Measurements from ENCODE around the gene ZNF292. TPM values are rescaled to one million over a fixed set of nuclear protein-coding genes. Genes with fewer than 3 reads are reported as not detected.
"Not testable (repeated sequence)": the region's sequence is repeated elsewhere in the genome, so short reads cannot be mapped to it uniquely, and the experiment has no call there.

Gene ZNF292
- polyA plus RNA-seq, 3 donors: 36.4 to 43.8 (median 36.5) TPM

- DNase-seq: no peak
These were observed 748 bp upstream of the ZNF292 start for GRCh38 chr6:87154641-87154992.

DNA sequence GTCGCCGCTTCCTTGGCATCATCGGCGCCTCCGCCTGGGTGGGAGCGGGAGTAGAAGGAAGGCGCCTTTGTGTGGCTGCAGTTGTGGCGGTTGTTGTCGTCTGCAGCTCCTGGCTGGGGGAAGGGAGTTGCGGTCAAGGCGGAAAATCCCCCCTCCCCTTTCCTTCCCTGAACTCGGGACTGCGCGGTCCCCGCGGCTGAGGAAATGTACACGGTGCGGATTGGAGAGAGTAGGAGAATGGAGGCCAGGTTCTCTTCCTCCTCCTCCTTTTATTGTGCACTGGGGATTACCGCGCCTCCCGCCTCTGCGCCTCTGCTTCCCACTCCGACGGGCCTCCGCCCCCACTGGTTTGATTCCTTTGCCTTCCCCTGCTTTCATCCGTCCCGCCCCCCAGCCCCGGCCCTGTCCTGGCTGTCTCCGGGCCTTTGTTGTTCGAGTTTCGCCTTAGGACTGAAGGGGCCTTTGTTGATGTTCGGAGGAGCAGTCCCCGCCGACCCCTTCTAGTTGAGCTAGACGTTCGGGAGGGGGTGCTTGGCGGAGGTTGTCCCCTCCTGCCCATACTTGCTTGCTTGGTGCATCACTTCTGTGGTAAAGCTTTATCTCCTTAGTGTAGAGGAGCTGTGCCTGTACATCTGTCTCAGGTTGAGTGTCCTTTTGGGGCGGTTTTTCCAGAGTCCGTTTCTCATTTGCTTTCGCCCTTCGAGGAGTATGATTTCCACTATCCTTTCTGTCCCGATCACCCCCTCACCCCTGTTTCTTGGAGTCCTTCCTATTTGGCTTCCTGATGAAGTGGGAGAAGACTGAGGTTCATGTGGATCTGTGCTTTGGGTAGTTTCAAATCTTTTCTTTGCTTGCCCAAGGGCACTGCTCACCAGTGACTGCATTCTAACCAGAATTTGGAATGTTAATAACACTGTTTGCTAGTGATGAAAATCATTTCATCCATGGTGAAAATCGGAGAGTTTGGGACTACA lies 764 bp downstream of the ZNF292 start:
- DNase-seq: peak; percentile 55

DNA sequence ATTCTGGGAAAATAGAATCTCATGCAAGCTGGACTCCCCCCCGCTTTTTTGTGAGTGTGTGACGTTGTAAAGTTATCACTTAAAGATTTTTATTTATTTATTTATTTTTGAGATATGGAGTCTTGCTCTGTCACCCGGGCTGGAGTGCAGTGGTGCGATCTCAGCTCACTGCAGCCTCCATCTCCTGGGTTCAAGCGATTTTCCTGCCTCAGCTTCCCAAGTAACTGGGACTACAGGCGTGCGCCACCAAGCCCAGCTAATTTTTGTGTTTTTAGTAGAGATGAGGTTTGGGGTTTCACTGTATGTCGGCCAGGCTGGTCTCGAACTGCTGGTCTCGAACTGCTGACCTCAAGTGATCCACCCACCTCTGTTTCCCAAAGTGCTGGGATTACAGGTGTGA lies 2.2 kb downstream of the ZNF292 start:
- not testable (repeated sequence) for DNase-seq

GRCh38 chr6:87161299-87161698 lies 5.9 kb downstream of the ZNF292 start:
- DNase-seq: no peak

DNA sequence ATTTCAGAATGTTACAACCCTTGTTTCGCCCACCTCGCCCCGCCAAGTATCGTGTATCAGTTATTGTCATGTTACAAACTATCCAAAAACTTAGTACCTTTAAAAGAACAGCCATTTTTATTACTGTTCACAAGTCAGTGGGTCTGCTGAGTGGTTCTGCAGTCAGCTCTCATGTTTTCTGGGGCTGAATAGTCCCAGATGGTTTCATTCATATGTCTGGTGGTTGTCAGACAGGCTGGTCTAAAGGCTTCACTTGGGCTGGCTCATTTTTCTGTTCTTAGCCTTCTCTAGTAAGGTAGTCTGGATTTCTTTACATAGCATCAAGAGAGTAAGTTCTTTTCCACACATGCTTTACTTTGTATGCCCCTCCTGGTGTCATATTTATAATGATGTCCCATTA lies 8.6 kb downstream of the ZNF292 start:
- DNase-seq: no peak

GRCh38 chr6:87164506-87164905 lies 9.1 kb downstream of the ZNF292 start:
- DNase-seq: no peak

DNA sequence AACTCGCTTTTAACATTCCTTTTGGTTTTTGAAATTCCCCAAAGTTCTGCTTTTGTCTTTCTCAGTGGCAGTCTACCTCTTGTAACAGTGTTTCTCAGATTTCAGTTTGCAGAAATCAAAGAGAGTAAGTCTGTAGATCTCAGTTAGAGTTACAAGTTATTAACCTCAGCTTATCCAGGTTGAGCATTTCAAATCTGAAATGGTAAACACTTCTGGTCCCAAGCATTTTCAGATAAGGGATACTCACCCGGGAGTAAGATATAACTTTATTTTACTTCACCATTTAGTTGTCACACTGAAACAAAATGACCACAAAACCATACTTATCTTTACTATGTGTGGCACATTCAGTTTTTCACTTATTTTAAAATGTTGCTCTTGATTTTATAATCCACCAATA lies 9.8 kb downstream of the ZNF292 start:
- DNase-seq: no peak

DNA sequence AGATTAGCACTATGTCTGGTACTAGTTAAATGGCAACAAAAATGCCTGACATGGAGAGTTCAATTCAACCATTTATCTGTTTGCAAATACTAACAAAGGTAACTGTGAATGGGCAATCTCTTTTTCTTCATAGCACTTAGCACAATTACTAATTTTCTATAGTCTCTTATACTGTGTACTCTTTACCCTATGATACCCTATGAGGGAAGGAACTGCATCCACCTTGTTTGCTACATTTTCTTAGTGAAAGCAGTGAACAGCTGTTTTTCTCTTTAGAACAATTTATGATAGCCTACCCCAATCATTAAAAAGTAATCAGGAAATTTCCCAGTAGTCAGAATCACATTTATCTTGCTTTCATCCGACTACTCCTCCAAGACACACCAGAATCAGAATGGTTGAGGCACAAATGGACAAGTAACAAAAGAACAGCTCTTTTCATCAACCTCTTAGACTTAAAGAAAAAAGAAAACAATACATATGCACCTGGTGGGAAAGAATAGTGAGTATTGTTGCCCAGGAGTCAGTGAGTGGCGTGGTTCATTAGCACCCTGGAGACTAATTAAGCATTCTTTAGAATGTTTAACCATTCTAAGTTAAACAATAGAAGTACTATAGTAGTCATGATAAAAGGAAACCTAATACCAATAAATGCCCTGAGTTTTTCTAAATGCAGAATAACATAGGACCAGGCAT lies 16.7 kb downstream of the ZNF292 start:
- no peak for DNase-seq

- DNase-seq: no peak
These were observed 18.8 kb downstream of the ZNF292 start for GRCh38 chr6:87174078-87174579.

GRCh38 chr6:87176493-87176892 lies 21.1 kb downstream of the ZNF292 start:
- no peak for DNase-seq

- DNase-seq: no peak
These were observed 24.9 kb downstream of the ZNF292 start for GRCh38 chr6:87180105-87180728.

DNA sequence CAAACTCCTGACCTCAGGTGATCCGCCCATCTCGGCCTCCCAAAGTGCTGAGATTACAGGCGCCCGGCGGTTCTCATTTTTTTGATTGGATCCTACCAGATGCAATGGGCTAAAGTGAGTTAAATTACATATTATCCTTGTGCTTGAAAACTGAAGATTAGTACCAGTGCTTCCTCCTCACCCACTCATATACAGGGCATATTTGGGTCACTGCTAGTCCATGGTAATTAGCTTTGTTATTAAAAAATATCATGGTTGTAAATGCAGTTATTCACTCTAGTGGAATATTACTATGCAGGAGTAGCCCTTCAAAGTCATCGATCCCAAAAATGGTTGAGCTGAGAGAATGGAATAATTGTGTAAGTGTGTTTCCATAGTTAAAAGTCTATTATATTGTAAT lies 26.5 kb downstream of the ZNF292 start:
- no peak for DNase-seq

- no peak for DNase-seq
These were observed 27.0 kb downstream of the ZNF292 start for GRCh38 chr6:87182321-87182720.

- no peak for DNase-seq
These were observed 27.6 kb downstream of the ZNF292 start for GRCh38 chr6:87182940-87183339.

GRCh38 chr6:87183687-87184086 lies 28.3 kb downstream of the ZNF292 start:
- DNase-seq: no peak

- DNase-seq: no peak
These were observed 29.4 kb downstream of the ZNF292 start for GRCh38 chr6:87184762-87185250.

DNA sequence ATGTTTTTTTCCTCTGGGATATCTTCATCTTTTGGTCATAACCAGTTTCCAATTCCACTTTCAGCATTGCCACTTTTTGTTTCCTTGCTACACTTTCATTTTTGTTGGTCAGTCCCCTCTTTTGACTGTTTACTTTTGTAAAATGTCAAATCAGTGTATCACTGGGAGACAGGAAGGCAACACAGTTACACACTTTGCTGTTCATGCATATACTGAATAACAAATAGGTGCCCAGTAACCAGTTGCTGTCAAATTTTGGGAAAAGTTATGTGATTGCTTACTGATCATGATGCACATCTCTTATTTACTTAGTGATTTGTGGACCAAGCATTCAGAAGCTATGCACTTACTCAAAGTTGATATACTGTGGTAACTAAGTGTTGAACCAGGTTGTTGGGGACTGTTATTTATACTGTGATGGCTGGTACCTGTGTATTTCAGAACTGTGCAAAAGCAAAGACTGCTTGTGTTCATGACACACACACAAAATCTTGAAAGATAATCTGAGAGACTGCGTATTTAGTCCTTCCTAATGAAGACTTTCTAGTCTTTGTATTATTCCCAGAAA lies 41.0 kb downstream of the ZNF292 start:
- DNase-seq: no peak

DNA sequence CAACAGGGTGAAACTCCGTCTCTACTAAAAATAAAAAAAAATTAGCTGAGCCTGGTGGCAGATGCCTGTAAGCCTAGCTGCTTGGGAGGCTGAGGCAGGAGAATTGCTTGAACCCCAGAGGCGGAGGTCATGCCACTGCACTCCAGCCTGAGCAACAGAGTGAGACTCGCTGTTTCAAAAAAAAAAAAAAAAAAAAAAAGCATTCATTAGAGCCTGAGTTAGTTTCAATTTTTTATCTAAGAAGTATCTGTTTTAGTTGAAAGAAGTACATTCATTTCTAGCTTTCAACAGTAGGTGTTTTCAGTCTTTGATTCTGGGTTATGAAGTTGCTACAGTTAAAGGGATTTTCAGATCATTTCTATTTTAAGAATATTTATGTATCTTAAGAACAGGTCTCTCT lies 42.2 kb downstream of the ZNF292 start:
- no peak for DNase-seq

DNA sequence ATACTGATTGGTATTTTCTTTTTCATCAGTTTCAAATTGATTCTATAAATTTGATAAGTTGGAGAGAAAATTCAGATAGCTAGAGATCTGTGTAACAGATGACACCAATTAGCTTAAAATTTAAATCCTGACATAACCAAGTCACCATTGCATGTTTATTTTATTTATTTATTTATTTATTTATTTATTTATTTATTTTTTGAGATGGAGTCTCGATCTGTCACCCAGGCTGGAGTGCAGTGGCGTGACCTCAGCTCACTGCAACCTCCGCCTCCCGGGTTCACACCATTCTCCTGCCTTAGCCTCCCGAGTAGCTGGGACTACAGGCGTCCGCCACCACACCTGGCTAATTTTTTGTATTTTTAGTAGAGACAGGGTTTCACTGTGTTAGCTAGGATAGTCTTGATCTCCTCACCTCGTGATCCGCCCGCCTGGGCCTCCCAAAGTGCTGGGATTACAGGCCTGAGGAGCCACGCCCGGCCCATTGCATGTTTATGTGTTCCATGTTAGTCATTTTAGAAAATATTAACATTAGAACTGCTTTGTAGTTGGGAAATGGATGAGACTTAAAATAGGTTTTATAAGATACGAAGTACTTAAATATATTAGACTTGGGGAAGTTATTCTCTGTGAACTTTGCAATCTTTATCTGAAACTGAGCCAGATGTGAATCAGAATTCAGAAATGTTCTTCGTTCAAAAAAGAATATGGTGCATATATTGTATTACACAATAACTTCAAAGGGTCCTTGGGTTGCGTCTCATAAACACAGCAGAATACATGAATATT lies 42.9 kb downstream of the ZNF292 start:
- not testable (repeated sequence) for DNase-seq

DNA sequence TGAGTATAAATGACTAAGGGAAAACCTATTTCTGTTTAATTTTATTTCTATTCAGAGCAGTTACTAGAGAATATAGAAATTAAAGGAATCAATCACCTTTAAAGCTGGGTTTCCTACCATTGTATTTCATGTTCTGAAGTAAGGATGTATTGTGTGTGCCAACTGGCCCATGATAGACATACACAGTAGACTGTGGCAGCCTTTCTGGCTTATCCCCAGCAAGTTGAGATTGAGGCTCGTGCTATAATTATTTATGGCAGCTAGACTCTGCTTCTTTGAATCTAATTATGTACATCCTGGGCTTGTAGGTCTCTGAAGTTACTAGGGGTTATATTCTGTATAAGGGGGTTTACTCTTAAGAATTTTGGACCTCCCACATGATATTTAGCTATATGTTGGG lies 44.4 kb downstream of the ZNF292 start:
- DNase-seq: no peak

All from renal pelvis (tissue), 4 donors.